GM19043 (cell line): ENCODE measurements around the gene ZDHHC12.

Source experiments
- ATAC-seq: cut with Tn5 transposase; IDR thresholded peaks from one replicate; pipeline ENCODE4 v1.9.1; 2021; ENCODE audit warnings: low read depth; ENCODE audit not compliant: unreplicated experiment

Gene ZDHHC12, protein sequence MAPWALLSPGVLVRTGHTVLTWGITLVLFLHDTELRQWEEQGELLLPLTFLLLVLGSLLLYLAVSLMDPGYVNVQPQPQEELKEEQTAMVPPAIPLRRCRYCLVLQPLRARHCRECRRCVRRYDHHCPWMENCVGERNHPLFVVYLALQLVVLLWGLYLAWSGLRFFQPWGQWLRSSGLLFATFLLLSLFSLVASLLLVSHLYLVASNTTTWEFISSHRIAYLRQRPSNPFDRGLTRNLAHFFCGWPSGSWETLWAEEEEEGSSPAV

DNA sequence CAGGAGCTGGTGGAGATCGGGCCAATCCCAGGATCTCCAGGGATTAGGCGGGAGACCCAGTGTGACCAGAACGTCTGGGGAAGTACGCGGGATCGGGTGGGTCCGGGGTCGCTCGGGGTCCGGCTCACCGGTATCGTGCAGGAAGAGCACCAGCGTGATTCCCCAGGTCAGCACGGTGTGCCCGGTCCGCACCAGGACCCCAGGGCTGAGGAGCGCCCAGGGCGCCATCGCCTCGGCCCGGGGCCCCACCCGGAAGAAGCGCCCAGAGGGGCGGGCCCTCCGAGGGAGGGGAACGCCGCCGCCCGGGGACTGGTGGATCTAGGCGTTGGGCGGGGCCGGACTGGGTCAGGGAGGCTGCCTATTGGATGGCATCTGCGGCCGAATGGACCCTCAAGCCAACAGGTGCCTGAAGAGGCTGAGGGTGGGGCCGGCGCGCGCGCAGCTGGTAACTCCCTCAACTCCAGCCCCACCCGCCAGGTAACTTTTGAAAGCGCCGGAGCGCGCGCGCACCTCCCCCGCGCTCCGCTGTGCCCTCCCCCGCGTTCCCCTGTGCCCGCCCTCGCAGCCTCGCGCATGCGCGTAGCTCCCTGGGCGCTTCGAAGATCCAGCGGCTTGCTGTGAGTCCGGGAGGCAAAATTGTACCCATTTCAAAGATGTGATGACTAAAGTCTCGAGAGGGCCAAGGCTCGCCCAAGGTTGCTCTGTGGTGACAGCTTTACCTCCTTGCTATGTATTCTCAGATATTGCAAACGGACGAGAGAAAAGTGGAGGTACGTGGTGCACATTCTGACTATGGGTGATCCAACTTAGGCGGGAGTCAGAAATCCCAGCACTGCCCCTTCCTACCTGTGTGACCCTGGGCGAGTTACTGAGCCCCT lies at the start of gene ZDHHC12:
Gene ZDHHC12 (minus strand): TSS at position 262 of the 878 bp plus-strand sequence. CDS start 34 bp downstream, at position 228.
- peak; percentile 96 for ATAC-seq

DNA sequence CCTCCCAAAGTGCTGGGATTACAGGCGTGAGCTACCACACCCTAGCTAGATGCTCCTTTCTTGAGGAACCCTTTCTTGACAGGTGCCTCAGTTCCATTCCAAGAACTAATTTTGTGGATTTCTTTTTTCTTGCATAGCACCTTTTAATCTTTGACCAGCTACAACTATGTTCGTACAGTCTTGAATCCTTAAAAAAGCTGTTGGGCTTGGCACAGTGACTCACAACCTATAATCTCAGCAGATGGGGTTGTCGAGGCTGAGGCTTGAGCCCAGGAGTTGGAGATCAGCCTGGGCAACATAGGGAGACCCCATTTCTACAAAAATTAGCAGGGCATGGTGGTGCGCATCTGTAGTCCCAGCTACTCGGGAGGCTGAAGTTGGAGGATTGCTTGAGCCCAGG lies 49.1 kb upstream of the ZDHHC12 start:
- ATAC-seq, result no peak

GRCh38 chr9:128771745-128772519 lies 48.0 kb upstream of the ZDHHC12 start, which contains the start of gene ZER1:
Gene ZER1 (minus strand): TSS chr9:128771927. CDS start chr9:128755565, 16,362 bp downstream.
- peak; percentile 86 for ATAC-seq

GRCh38 chr9:128771094-128771721 lies 47.3 kb upstream of the ZDHHC12 start:
- peak; percentile 6 for ATAC-seq

DNA sequence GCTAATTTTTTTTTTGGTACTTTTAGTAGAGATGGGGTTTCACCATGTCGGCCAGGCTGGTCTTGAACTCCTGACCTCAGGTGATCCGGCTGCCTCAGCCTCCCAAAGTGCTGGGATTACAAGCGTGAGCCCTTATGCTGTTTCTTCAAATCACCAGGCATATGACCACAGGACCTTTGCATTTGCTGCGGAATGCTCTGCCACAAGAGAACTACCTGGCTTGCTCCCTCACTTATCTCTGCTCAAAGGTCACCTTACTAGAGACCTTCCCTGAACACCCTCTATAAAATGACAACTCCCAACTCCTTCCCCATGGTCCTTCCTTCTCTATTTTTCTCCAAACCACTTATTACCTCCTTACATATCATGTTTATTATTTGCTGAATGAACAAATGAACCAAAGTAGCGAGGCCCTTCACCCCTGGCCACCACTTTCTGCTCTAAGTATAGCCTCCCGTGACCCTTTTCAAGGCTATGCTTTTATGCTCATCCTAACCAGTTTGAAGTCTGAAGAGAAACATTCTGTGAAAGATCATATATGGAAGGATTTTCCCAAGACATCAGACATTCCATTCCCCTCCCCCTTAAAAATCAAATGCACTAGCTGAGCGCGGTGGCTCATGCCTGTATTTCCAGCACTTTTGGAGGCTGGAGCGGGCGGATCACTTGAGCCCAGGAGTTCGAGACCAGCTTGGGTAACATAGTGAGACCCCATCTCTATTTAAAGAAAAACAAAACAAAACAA lies 46.5 kb upstream of the ZDHHC12 start:
- ATAC-seq, result no peak

GRCh38 chr9:128768606-128769005 lies 44.7 kb upstream of the ZDHHC12 start:
- ATAC-seq, result no peak

DNA sequence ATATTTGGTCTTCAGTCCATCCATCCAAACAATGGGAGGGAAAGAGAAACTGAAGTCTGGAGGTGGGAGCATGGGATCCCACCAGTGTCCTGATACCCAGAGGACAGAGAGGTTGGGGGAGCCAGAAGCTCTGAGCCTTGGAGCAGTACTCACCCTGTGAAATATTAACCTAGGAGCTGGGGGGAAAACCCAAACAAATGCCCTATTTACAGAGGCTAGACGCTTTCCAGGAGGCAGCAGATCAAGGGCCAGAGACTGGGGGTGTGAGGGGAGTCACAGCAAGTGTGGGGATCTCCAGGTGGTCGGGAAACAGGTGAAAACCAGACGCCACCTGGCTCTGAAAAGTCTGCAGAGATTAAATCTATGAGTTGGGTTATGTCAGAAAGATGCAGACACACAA lies 41.6 kb upstream of the ZDHHC12 start:
- no peak for ATAC-seq

DNA sequence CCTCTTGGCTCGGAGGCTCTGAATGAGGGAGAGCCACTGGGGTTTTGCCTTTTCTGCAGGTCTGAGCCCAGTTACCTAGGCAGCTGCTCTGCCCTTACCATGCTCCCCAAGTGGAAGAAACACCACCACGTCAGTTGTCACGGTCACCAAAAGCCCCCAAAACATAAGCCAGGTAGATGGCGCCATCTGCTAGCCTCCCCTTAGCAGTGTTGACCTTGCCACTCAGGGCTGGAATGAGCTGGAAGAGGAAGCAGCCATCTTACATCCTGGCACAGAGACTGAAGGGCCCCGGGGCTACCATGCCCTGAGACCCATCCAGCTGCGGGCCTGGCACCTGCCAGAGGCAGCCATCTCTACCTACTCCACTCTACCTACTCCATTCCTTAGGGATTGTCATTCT lies 40.4 kb upstream of the ZDHHC12 start:
- no peak for ATAC-seq

DNA sequence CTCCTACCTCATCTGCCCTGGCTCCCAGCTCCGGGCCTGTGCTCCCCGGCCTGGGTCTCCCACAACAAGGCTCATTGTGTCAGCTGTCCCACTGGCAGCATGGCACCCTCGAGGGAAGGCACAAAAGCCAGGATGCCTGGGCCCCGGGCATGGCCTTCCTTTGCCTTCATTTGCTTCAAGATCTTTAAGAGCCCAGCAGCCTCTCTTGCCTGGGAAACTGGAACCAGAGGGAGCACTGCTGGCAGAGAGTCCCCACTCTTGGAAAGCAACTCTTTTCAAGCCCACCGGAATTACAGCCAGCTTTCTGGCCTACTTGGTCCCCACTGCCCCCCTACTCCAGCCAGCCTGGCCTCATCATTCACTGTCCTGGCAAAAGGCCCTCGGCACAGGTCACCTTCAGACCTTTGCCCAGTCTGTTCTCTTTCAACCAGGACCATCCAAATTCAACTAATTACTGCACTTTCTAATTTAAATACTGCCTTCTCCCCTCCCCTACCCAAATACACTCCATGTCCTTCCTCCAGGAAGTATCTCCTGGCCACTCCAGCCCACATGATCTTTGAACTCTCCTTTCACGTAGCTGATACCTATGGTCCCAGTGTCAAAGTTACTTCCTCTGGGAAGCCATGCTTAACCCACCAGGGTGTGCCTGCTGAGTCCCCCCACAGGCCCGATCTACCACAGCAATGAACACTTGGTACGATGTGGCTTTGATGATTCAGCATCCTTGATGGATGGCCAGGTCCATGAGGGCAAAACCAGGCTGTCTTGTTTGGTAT lies 38.9 kb upstream of the ZDHHC12 start:
- no peak for ATAC-seq

- no peak for ATAC-seq
Observed at GRCh38 chr9:128757602-128758001, 33.7 kb upstream of the ZDHHC12 start.

DNA sequence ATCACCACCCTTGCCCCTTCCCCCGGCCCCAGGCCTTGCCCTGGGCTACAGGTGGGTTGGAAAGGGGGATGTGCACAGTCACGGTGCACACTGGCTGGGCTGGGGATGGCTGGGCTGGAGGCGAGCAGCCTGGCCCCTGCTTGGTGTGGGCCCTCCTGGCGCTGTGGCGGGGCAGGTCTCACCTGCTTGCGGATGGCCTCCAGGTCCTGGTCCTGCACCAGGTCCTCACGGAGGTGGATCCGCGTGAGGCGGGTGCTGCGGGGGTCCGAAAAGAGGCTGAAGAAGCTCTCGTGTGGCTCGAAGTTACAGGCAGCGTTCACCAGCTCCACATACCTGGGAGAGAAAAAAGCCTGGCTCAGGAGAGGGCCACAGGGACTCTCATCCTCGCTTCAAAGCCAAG lies 29.7 kb upstream of the ZDHHC12 start:
- ATAC-seq, result no peak

- ATAC-seq, result no peak
Observed at GRCh38 chr9:128750926-128751595, 27.1 kb upstream of the ZDHHC12 start.

GRCh38 chr9:128747241-128747640 lies 23.3 kb upstream of the ZDHHC12 start:
- ATAC-seq, result no peak

- no peak for ATAC-seq
Observed at GRCh38 chr9:128743421-128743820, 19.5 kb upstream of the ZDHHC12 start.

DNA sequence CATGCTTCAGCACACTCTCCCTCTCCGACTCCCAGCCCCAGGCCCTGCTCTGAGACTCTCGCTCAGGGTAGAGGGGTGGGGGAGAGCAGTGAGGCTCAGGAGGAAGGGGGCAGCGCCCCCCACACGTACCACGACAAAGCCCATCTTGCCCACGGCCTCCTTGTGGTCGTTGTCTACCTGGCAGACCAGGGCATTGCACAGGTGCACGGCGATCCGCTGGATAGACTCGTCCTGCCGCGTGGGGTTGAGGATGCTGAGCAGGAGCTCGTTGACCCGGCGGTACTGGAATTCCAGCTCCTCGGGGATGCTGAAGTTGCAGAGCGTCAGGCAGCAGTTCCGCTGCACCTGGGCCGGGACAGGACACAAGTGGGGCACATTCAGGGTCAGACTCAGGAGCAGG lies 18.5 kb upstream of the ZDHHC12 start:
- no peak for ATAC-seq

GRCh38 chr9:128735373-128735772 lies 11.4 kb upstream of the ZDHHC12 start:
- ATAC-seq, result no peak

- ATAC-seq, result no peak
Observed at GRCh38 chr9:128733256-128733655, 9.3 kb upstream of the ZDHHC12 start.

- no peak for ATAC-seq
Observed at GRCh38 chr9:128732576-128732975, 8.6 kb upstream of the ZDHHC12 start.

- no peak for ATAC-seq
Observed at GRCh38 chr9:128731691-128732090, 7.8 kb upstream of the ZDHHC12 start.
